Renal cortical epithelial cell (primary cell): ENCODE measurements around the gene MKI67. TPM values are rescaled to one million over a fixed set of nuclear protein-coding genes. Genes with fewer than 3 reads are reported as not detected.
"Not testable (repeated sequence)": the region's sequence is repeated elsewhere in the genome, so short reads cannot be mapped to it uniquely, and the experiment has no call there.

Experiments used
- DNase-seq: peaks from one replicate; pipeline ENCODE4 v3.0.0-alpha.2; 2011; ENCODE audit warnings: low read depth
- total RNA-seq: library from RNA; depleted of rRNA; stranded (reverse); fragments of >200 nt; gene quantifications from 2 replicates; pipeline ENCODE4 v1.2.3, GENCODE V29; 2014

MKI67 gene
- total RNA-seq, 1 donor from 2014 or later = 0.75 TPM

DNA sequence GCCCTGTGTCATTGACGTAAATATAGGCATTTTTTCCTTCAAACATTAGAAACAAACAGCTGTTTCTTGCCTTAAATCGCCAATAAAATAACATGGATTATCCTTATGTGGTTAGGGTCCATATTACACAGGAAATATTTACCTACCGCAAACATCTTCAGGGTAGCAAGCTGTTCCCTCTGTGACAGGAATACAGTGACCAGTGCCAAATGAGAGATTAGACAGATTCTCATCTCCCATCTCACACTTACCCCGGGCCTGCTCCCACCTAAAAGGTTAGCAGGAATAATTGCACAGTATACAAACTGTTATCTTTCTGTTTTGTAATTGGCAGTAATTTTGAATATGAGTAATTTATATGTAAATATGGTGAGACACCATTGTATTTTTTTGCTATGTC, 16.5 kb downstream of the MKI67 start:
- DNase-seq = no peak

DNA sequence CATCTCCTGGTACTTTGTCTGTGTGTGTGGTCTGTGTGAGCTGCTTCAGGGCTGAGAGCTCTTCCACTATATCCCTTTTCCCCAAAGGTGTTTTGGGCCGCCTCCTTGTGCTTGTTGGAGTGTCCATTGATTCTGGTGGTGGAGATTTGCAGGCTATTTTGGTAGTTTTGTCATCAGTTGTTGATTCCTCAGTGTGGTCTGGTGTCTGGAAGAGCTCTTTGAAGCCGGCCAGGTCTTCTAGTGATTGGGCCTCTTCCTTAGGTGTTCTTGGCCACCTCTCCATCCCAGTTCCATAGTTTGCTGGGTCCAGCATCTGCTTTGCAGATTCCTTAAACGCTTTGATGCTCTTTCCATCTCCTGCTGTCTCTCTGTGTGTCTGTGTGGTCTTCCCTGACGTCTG, 20.8 kb downstream of the MKI67 start:
- DNase-seq = no peak

DNA sequence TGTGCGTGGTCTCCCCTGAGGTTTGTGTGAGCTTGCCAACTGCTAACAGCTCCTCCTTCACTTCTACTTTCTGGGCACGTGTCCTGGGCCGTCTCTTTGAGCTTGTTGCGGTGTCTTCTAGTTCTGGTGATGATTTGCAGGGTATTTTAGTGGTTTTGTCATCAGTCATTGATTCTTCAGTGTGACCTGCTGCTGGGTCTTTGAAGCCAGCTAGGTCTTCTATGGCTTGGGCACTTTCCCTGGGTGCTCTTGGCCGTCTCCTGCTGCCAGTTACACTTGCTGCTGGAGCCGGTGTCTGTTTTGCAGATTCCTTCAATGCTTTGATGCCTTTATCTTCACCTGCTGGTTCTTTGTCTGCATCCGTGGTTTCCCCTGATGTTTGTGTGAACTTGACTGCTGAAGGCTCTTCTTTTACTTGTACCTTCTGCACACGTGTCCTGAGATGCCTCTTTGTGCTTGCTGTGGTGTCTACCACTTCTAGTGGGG, 23.0 kb downstream of the MKI67 start:
- no peak for DNase-seq

DNA sequence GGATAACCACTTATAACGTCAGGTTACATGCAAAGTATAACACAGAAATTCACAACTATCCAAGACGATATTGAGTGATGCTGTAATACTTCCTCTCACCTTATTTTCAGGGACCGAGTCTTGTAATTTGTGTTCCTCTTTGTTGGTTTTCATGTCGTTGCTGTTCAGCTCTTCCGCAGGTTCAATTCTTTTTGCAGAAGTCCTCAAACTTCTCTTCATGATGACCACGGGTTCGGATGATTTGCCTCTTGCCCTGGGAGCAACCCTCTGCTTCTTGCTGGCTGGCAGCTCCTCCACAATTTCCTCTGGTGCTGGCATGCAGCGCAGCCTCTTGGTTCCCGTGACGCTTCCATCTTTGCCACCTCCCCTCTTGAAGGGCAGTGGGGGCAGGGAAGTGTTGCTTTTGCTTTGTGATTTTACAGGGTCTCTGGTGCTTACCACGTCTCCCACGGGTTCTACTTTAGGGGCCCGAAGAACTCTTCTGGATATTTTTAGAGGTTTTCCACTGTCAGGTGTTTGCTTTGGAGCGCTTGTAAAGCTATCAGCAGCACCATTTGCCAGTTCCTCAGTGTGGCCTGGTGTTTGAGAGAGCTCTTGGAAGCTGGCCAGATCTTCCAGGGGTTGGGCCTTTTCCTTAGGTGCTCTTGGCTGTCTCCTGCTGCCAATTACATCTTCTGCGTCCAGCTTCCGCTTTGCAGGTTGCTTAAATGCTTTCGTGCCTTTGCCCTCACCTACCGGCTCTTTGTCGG, 23.6 kb downstream of the MKI67 start:
- no peak for DNase-seq

DNA sequence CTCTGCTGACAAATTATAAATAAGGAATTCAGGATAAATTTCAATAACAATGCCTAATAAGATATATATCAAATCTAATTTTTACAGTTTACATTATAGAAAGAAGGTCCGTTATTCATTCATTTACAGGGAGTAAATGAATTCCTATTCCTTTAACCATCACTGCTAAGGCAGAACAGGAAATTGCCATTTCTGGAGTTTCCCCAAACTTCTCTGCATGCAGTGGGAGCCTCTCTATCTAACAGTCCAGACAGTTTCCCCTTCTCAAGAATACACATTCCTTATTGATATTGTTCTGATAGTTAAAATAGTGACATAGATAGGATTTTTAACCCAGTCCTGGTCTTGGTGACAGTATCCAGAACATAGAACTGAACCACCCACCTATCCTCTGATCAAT, 24.3 kb downstream of the MKI67 start:
- no peak for DNase-seq

DNA sequence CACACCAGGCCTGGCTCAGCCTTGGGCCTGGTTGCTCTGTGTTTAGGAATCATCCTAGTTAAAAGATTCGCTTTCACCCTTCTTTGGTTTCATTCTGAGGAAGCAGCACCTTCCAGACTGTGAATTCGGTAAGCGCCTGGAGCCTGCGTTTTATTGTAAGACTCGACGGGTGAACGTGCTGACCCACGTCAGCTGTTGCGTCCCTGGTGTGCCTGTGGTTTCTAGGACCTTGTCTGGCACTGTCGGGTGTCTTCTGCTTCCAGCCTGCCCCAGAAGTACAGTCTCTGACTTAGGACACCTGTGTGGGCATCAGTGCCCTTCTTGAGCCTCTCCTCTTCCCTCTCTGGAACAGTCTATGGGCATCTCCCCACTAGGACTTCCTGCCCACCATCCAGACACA, 26.3 kb downstream of the MKI67 start:
- DNase-seq = no peak

DNA sequence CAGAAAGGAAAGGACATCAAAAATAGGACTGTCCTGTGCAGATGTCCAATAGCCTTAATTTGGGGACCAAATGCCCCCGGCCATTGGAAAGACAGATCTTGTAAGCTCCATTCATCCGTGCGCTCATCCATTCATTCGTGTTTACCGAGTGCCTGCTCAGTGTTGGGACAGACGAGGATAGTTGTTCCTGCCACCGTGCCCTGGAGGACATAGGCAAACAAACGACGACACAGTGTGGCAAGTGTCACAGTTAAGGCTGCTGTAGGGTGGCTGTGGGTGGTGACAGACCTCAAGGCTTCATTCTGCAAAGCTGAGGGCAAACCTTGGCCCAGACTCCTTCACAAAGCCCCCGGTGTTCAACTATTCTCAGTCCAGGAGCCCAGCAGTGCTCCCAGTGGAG, 27.6 kb downstream of the MKI67 start:
- no peak for DNase-seq

DNA sequence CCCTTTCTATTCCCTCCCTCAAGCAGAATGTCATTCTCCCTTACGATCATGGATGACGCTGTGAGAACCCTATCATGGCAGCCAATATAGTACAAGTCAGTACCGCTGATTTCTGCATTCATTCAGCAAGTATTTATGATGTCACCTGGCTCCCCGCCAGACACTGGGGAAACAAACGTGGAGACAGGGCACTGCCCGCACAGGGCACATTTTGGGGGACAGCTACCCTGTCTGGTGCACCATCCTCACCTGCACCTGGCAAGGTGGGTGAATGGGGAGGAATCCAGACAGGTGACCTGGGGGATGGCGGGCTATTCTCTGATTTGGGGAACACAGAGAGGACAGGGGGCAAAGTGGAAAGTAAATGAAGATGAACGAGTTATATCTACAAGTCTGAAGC, 28.4 kb downstream of the MKI67 start:
- DNase-seq = no peak

DNA sequence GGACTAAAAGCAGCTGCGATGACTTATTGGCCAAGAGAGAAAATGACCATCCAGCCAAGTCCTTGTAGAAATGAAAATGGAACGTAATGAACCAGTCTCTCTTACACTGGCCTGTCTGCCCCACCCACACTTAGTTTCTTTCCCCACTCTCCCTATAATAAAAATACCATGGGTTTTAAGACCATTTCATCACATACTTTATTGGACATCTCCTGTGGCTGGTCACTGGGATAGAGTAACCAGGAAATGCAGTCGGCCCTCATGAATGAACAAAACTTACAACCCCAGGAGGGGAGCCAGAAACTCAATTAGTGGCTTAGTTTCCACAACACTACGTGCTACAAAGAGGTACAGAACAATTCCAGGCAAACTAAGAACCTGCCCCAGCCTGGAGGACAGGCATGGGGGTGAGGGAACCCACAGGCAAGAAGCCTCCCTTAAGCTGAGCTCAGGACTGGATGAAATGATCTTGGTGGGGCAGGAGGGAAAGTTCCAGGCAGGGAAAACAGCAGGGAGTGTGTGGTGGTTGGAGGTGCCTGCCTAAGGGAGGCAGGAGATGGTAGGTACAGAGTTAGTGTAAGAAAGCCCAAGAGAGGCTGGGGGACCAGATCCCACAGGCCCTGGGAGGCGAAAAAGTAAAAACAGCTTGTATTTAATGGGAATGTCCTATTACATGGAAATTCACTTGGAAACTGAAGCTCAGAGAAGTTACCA, 29.6 kb downstream of the MKI67 start:
- no peak for DNase-seq

DNA sequence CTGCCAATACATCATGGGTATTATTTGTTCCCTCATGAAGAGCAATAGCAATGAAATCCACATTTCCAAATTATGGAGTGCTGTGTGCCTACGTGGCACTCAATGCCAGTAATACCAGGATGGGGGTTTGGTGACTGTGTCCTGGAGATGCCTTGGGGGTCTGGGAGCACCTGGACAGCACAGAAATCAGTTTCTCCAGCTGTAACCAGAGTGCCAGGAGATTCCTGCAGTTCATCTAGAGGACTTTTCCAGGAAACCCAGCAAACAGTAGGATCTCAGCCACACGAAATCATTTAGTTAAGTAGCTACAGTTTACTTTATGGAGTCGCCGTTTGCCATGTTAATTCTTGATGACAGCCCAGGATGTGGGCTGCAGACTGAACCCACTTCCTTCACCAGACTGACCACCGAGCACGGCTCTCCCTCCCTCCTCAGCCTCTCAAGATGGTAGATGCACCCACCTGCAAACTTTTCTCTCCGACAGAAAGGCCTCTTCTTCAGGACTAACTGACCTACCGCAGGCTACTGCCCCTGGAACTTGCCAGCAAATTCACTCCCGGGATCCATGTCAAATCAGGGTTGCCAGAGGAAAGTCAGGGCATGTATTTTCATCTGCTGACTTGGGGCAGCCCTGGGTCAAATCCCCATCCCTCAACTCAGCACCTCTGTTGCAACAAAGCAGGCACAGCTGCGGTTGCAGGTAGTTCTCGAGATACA, 30.3 kb downstream of the MKI67 start:
- DNase-seq = no peak

DNA sequence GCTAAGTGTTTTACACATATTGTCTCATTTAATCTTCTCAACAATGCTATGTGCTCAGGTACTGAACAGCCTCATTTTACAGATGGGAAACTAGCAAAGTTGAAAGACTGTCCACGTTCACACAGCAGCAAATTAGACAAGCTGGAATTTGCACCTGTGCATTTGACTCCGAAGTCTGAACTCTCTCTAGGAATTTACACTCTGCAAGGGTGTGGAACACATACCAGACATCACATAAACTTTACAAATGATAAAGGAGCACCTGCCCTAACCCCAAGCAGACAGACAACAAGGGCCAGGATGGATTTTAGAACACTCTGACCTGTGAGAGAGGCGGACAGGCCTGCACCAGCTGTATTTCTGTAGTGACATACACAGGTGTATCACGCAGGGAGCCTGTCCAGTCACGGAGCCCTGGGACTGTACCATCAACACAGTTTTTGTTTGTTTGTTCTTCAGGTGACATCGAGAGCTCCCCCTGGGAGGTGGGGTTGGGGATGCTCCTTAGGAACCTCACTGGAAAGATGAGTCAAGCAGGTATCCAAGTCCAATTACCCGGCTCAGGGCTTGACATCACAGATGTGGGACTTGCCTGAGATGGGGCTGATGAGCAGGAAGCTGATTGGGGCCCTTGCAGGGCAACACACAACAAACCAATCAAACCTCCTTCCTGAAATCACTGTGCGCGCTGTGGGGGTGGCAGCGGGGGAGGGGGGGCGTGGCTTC, 31.0 kb downstream of the MKI67 start:
- no peak for DNase-seq

DNA sequence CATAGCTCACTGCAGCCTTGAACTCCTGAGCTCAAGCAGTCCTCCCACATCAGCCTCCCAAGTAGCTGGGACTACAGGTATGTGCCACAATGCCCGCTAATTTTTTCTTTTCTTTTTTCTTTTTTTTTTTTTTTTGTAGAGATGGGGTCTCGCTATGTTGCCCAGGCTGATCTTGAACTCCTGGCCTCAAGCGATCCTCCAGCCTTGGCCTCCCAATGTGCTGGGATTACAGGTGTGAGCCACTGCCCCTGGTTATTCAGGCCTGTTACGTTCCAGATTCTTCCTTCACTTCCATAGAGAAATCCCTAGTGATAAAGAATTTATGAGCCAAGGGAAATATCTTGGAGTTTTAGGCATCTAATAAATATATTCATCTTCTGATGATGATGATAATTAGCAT, 31.6 kb downstream of the MKI67 start:
- not testable (repeated sequence) for DNase-seq

DNA sequence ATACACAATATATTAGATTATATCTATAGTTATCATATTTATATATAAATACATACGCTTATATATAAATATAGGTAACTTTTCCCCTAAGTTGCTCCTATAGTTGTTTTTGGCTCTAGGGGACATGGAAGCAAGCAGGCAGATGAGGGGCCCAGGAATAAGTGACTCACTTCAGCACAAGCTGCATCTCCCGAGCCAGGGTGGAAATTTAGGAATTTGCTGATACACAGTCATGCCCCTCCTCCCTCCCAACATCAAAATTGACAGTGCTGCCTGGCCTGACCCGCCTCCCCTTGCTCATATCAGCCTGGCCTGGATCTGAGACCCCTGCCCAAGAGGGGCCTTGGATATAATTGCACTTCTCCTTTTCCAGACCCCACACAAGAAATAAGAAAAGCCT, 33.8 kb downstream of the MKI67 start:
- no peak for DNase-seq

DNA sequence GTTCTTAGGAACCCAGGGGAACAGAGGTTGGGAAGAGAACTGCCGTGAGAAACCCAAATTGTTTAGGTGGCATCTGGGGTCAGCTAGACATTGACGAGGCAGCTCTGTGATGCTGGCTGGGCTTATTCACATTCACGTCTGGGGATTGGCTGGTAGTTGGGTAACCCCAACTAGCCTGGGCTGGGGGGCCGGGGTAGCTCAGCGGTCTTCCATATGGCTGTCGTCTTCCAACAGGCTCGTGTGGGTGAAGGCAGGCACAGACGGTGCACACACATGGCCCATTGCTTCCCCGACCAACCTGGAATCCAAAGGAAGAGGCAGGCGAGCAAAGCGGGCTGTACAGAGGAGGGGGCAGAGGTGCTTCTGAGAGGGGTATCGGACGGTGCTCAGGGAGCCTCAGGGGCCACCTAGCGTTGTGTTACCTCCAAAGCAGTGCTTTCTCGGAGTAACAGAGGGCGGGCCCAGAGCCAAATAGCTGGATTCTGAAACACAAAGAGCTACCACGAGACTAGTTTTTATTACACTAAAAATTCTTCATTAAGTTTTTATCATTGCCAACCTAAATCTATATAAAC, 34.5 kb downstream of the MKI67 start:
- DNase-seq = no peak

DNA sequence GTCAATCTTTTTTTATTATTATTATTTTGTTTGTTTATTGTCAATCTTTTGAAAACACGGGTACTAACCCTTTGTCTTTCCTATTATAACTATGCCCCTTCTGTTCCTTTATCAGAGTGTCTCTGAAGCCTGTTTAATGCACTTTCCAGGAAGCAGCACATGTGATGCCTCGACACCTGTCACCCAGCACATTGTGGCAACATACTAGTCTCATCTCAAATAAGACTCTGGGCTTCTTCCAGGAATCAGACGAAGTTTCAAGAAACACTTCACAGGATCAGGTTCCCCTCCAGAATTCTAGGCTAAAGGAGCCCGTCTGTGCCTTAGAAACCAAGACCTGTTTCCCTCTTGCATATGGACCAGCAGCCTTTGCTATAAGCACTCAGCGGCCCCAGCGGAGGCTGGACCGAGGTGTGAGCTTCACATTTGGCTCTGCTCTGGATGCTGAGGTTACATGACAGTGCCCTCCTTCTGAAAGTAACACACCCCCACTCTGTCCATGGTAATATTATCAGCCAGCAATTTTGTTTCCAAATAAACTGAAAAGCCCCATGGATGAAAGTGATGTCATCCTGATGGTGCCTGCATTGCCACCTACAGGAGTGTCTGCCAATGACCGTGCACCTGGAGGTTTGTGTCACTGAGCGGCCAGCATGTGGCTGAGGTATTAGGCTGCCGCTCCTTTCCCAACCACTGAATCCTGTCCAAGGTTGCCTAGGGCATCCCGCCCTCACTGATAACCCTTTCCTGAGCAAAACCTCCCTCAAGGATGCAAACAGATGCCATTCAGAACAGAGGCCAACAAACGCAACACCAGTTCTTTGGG, 38.1 kb downstream of the MKI67 start:
- DNase-seq = no peak

DNA sequence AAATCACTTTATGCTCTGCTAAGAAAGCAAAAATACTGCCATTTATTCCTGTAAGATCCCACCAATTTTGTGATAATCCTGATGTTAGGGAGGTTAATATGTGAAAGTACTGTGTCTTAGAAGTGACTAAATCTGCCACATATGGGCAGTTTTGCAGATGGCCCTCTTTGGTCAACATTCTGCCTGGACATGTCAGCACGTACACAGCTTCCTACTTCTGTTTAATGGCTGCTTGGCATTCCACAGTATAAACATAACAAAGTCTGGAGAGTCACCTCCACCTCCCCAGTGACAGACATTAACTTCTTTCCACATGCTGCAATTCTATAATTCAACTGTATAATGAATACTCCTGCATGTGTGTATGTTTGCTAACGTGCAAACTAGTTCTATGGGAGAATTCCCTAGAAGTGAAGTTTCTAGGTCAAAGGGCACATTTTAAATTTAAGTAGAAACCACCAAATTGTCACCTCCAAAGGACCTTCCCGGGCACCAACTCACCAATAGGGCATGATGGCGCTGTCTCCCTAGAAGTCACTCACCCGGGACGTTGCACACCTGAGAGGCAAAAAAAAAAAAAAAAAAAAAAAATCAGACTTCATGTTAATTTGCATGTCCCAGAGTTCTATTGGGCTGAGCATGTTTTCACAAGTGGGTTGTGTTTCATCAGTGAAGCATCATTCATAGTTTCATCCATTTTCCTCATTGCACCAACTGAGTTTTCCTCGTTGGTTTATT, 38.9 kb downstream of the MKI67 start:
- no peak for DNase-seq

DNA sequence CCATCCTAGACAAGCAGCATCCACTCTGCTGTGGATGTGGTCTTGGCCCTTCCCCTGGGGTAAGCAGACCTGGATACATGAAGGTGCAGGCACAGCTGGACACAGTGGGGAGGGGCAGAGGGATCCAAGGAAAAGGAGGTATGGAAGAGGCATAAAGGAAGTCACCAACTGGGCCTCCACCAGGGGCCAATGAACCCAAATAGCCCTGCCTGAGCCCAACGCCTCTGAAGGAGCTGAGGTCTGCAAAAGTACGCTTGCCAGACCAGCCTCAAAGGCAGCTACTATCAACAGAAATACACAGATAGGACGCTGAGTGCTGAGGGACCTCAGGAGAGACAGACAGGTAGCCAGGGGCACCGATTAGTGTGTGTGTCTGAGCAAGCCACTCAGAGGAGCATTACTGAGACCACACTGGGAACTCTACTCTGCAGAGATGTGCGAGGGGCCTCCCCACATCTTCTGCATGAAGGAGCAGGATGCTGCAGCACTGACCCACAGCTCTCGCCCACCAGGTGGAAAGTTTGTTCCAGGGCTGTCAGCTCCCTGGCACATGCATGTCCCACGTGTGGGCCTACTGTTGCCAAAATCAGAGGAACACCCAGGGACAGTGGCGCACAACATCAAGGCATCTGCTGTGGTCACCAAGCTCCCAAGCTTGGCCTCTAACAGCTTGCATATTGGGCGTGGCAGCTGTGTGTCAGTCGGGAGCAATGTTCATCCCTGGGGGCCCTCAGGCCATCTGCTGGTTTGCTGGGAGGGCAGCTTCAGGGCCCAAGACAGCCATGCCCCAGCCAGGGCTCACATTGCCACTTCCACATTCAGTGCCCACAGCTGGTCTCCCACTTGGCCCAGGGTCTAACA, 40.0 kb downstream of the MKI67 start:
- DNase-seq = no peak

DNA sequence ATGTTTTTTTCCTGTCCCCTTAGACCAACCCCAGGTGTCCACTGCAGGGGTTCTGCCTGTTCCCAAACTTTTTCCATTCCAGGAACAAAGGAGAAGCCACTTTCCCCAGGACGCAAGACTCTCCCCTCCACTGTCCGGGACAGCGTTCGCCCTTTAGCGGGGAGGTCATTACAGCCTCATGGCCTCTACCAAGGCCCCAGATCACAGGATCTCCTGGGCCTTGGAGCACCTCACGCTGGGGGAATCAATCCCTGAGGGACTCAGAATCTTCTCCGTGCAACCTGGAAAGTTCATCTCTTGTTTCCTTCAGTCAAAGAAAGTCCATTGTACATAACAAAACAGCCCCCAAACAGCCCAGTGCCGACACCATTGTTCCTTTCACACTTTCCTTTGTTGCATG, 41.2 kb downstream of the MKI67 start:
- DNase-seq = no peak

DNA sequence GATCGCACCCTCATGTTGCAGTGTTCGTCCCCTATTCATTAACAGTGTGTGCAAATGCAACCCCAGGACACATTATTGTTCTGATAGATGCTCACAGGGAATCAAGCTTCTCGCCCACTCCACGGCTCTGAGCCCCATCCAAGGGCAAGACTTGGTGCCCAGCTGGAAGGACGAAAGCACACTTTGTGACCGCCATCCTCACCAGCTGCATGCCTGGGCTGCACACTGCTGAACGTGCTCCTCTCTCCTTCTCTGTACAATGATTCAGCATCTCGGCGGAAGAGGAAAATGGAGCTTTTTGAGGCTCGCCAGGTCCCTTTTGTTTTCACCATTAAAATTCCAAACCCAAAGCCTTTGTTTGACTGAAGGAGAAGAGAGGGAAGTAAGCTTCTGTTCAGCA, 41.9 kb downstream of the MKI67 start:
- no peak for DNase-seq
